SK-N-SH (cell line): ENCODE results near the gene GNAS. TPM values are rescaled to one million over a fixed set of nuclear protein-coding genes. Genes with fewer than 3 reads are reported as not detected.

Source experiments
- CTCF ChIA-PET: fragments of 300-600, 350-600 bp; formaldehyde crosslinking; extraction: SDS; loops from one replicate; lab custom pipeline; 2021; lab: Yijun Ruan, JAX
- POLR2A ChIA-PET: fragments of 350-600 bp; sonication (Branson Sonifier 250); formaldehyde crosslinking; extraction: SDS; loops from one replicate; lab custom pipeline; 2020; ENCODE audit warnings: antibody characterized with exemption, inconsistent platforms; lab: Yijun Ruan, JAX
- DNase-seq: peaks from one replicate; pipeline ENCODE4 v3.0.0; 2012
- H2AFZ ChIP-seq: fragments of 200-600 bp; sonication (generic); 2 replicates; pipeline ENCODE4 v1.8.1; 2016; ENCODE audit warnings: antibody characterized with exemption, mild to moderate bottlenecking, low read depth
- H3F3A ChIP-seq: fragments of 200-600 bp; sonication (generic); replicated peaks from 2 replicates; pipeline ENCODE3; 2016; ENCODE audit warnings: antibody characterized with exemption, mild to moderate bottlenecking; ENCODE audit not compliant: insufficient read depth
- H3K27ac ChIP-seq, 2 experiments: fragments of 200-500 bp in 1 of 2; fragments of 200-600 bp in 1 of 2; sonication (Bioruptor generic) in 1 of 2; sonication (generic), shearing (Covaris generic) in 1 of 2; 2 replicates each; pipeline versions ENCODE4 v1.5.1 to v1.6.1; 2014 to 2016; ENCODE audit warnings: low read depth in 2 of 2, inconsistent platforms in 1 of 2, low read length in 1 of 2, mild to moderate bottlenecking in 1 of 2, mixed read lengths in 1 of 2
- H3K27me3 ChIP-seq: fragments of 200-600 bp; sonication (generic), shearing (Covaris generic); 2 replicates; pipeline ENCODE4 v1.6.1; 2016; ENCODE audit warnings: mixed run types; ENCODE audit not compliant: insufficient read depth
- H3K36me3 ChIP-seq, 2 experiments: fragments of 200-500 bp in 1 of 2; fragments of 200-600 bp in 1 of 2; sonication (Bioruptor generic) in 1 of 2; sonication (generic) in 1 of 2; replicated peaks in 1 of 2; 2 replicates each; pipeline versions ENCODE3 to v1.5.1; 2014 to 2016; ENCODE audit warnings: low read length in 1 of 2, mild to moderate bottlenecking in 1 of 2; ENCODE audit not compliant: insufficient read depth in 2 of 2, control insufficient read depth in 1 of 2
- H3K4me1 ChIP-seq, 2 experiments: fragments of 200-500 bp in 1 of 2; fragments of 200-600 bp in 1 of 2; sonication (Bioruptor generic) in 1 of 2; sonication (generic), shearing (Covaris generic) in 1 of 2; 2 replicates each; pipeline versions ENCODE4 v1.5.1 to v1.6.1; 2014 to 2016; ENCODE audit warnings: low read depth in 1 of 2, low read length in 1 of 2, mixed run types in 1 of 2; ENCODE audit not compliant: insufficient read depth in 2 of 2, control insufficient read depth in 1 of 2
- H3K4me2 ChIP-seq: fragments of 200-600 bp; sonication (generic), shearing (Covaris generic); 2 replicates; pipeline ENCODE4 v1.6.1; 2017; ENCODE audit warnings: mixed run types
- H3K4me3 ChIP-seq, 2 experiments: fragments of 200-500 bp in 1 of 2; fragments of 200-600 bp in 1 of 2; sonication (Bioruptor generic) in 1 of 2; sonication (generic), shearing (Covaris generic) in 1 of 2; 2 replicates each; pipeline versions ENCODE4 v1.5.1 to v1.8.1; 2014 to 2016; ENCODE audit warnings: low read depth in 2 of 2, inconsistent platforms in 1 of 2, low read length in 1 of 2, mild to moderate bottlenecking in 1 of 2, mixed read lengths in 1 of 2, moderate library complexity in 1 of 2
- H3K79me2 ChIP-seq: fragments of 200-600 bp; sonication (generic); 2 replicates; pipeline ENCODE4 v1.8.1; 2017; ENCODE audit warnings: mild to moderate bottlenecking; ENCODE audit not compliant: insufficient read depth
- H3K9ac ChIP-seq: fragments of 200-600 bp; sonication (generic); 2 replicates; pipeline ENCODE4 v1.6.1; 2017; ENCODE audit warnings: mixed run types
- H3K9me2 ChIP-seq: fragments of 200-600 bp; sonication (generic); 2 replicates; pipeline ENCODE4 v1.6.1; 2017; ENCODE audit warnings: mixed run types
- H3K9me3 ChIP-seq: fragments of 200-600 bp; sonication (generic); 2 replicates; pipeline ENCODE4 v1.6.1; 2017; ENCODE audit warnings: mixed run types, mild to moderate bottlenecking, moderate library complexity
- H4K20me1 ChIP-seq: fragments of 200-600 bp; sonication (generic); 2 replicates; pipeline ENCODE4 v1.6.1; 2017; ENCODE audit warnings: mild to moderate bottlenecking, mixed run types; ENCODE audit not compliant: insufficient read depth
- CTCF ChIP-seq: fragments of 200-600 bp; sonication (generic); IDR thresholded peaks from 2 replicates; pipeline ENCODE4 v1.6.1; 2017; ENCODE audit warnings: antibody characterized with exemption, mild to moderate bottlenecking, moderate library complexity
- EP300 ChIP-seq, 2 experiments: IDR thresholded peaks; 2 replicates each; pipeline versions ENCODE4 v1.4.0 to v1.6.1; 2012; ENCODE audit warnings: borderline replicate concordance in 1 of 2, low read depth in 1 of 2, low read length in 1 of 2
- FOXJ3 ChIP-seq: sonication (generic); formaldehyde crosslinking; IDR thresholded peaks from 2 replicates; pipeline ENCODE4 v1.5.1; 2020; ENCODE audit warnings: mild to moderate bottlenecking, missing genetic modification reagents
- FOXM1 ChIP-seq: IDR thresholded peaks from 2 replicates; pipeline ENCODE4 v1.4.0; 2012; ENCODE audit warnings: low read depth, mild to moderate bottlenecking
- GABPA ChIP-seq: IDR thresholded peaks from 2 replicates; pipeline ENCODE4 v1.4.0; 2012; ENCODE audit warnings: low read depth, mild to moderate bottlenecking
- GATA2 ChIP-seq: sonication (generic); formaldehyde crosslinking; IDR thresholded peaks from 2 replicates; pipeline ENCODE4 v1.5.0; 2020; ENCODE audit warnings: mild to moderate bottlenecking, missing genetic modification reagents
- NFIC ChIP-seq: IDR thresholded peaks from 2 replicates; pipeline ENCODE4 v1.4.0; 2012; ENCODE audit warnings: borderline replicate concordance
- NRF1 ChIP-seq: IDR thresholded peaks from 2 replicates; pipeline ENCODE4 v1.6.1; 2012; ENCODE audit warnings: low read depth, mild to moderate bottlenecking, low read length
- POLR2AphosphoS5 ChIP-seq: IDR thresholded peaks from 2 replicates; pipeline ENCODE4 v1.6.1; 2012; ENCODE audit warnings: low read depth, low read length
- RAD21 ChIP-seq: IDR thresholded peaks from 2 replicates; pipeline ENCODE4 v1.6.1; 2012; ENCODE audit warnings: mild to moderate bottlenecking, low read length
- RCOR1 ChIP-seq: fragments of 150-350 bp; IDR thresholded peaks from 2 replicates; pipeline ENCODE4 v1.6.1; 2017; ENCODE audit warnings: antibody characterized with exemption, low read length
- REST ChIP-seq: IDR thresholded peaks from 2 replicates; pipeline ENCODE4 v1.6.1; 2012; ENCODE audit warnings: mild to moderate bottlenecking, low read depth, low read length, moderate library complexity
- RXRA ChIP-seq: IDR thresholded peaks from 2 replicates; pipeline ENCODE4 v1.4.0; 2012; ENCODE audit warnings: low read depth, mild to moderate bottlenecking, borderline replicate concordance
- SIN3A ChIP-seq: IDR thresholded peaks from 2 replicates; pipeline ENCODE4 v1.6.1; 2012; ENCODE audit warnings: low read depth, mild to moderate bottlenecking, low read length, moderate library complexity, borderline replicate concordance
- SMC3 ChIP-seq: IDR thresholded peaks from 2 replicates; pipeline ENCODE4 v1.6.1; 2012; ENCODE audit warnings: low read depth, low read length, improper control_type of control experiment
- TEAD4 ChIP-seq: IDR thresholded peaks from 2 replicates; pipeline ENCODE4 v1.4.0; 2012; ENCODE audit warnings: mild to moderate bottlenecking, borderline replicate concordance; ENCODE audit not compliant: insufficient read depth
- WGBS: methylation state at CpG from one replicate; pipeline ENCODE4 v1.1.6; 2017; ENCODE audit warnings: low lambda C conversion rate; 5-methylcytosine and 5-hydroxymethylcytosine counted together
- polyA plus RNA-seq, 3 experiments: library from polyadenylated mRNA; depleted of rRNA; stranded (reverse); fragments of >200 nt; gene quantifications; 2 replicates each; pipeline ENCODE4 v1.2.3, GENCODE V29; 2012
- TF ChIP-seq, protein P1 (sequence below): fragments of 150-350 bp; IDR thresholded peaks from 2 replicates; pipeline ENCODE4 v1.6.1; 2017; ENCODE audit warnings: antibody characterized with exemption, low read length, low read depth, borderline replicate concordance
- TF ChIP-seq, protein P2 (sequence below): IDR thresholded peaks from 2 replicates; pipeline ENCODE4; 2012
- TF ChIP-seq, protein P3 (sequence below): IDR thresholded peaks from 2 replicates; pipeline ENCODE4 v1.4.0; 2012; ENCODE audit warnings: low read depth

The GNAS gene
- polyA plus RNA-seq, 1 of the 3 experiments (the other 2 are of a cell fraction) = 1,562 TPM

DNA sequence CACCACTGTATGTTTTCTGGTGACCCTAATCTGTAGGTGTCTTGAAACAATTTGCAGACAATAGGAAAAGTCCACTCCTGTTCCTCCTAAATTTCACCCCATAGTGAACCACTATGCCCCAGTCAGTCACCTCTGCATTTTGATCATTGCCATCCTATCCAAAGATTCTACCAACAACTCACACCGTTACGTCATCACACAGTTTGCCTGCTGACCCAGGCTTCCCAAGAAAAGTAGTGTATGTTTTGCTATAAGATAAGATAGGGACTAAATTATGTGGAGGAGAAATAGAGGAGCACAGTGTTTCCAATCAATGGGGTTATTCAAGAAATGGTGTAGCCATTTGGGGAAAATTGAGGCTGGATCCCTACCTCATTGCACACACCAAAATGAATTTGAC is 58.8 kb downstream of the GNAS start (continued):
- TF ChIP-seq REST (no peak), RAD21 (no peak), FOXM1 (no peak), EP300 (IDR thresholded peaks at IDR 0.05; ENCODE audit: borderline replicate concordance in 1 of 2, low read depth in 1 of 2, low read length in 1 of 2) (no peak), RXRA (no peak), NRF1 (no peak), GABPA (no peak), SIN3A (no peak)

DNA sequence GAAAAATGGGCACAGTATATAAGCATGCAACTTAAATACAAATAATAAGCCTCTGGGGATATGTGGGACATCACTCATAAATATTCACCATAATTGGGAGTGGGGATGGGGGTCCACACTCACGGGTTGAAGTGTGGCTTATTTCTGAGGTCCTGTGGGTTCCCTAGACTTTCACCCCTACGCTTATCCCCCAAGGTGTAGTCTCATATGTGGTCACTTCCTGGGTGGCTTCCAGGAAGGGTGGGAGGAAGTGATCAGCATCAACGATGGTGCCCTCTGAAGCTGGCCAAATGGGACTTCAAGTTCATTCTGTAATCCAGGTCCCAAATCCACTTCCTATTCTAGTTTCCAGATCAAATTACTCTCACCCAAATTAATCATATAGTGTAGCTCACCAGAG is 59.5 kb downstream of the GNAS start:
- no peaks in the 10 kb centered on the region for H3K9me3 ChIP-seq
- H2AFZ ChIP-seq = no peak overlapping the region
- peaks cover 13 to 14% of the 10 kb centered on the region in 2 experiments; a peak in 3 of 4 replicates for H3K4me1 ChIP-seq
- H3K27ac ChIP-seq = no peak overlapping the region; a peak in 1 of 4 replicates
- H3K9ac ChIP-seq = no peak overlapping the region
- H3K79me2 ChIP-seq = peaks cover 16% of the 10 kb centered on the region
- peaks cover 62% of the 10 kb centered on the region for H3F3A ChIP-seq
- no peaks in the 10 kb centered on the region for H3K9me2 ChIP-seq
- CTCF ChIA-PET = interaction anchor here (0.6 kb wide), 1 partner anchor 11 kb away, joined by 3 read pairs; no protein-coding TSS in a partner anchor
- 58% methylated on average over 2 of the region's 3 CpGs for WGBS
- no peak for DNase-seq
- H3K4me2 ChIP-seq = no peak overlapping the region
- H3K27me3 ChIP-seq = no peaks in the 10 kb centered on the region
- peaks cover 46 to 55% of the 10 kb centered on the region in 2 experiments for H3K36me3 ChIP-seq
- no peak overlapping the region for H3K4me3 ChIP-seq
- peaks cover 32% of the 10 kb centered on the region for H4K20me1 ChIP-seq
- POLR2A ChIA-PET = no interaction called here
- TF ChIP-seq NFIC = no peak
- no peak for TF ChIP-seq SMC3
- TF ChIP-seq CTCF = no peak
- TF ChIP-seq, protein P1, sequence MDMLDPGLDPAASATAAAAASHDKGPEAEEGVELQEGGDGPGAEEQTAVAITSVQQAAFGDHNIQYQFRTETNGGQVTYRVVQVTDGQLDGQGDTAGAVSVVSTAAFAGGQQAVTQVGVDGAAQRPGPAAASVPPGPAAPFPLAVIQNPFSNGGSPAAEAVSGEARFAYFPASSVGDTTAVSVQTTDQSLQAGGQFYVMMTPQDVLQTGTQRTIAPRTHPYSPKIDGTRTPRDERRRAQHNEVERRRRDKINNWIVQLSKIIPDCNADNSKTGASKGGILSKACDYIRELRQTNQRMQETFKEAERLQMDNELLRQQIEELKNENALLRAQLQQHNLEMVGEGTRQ = no peak
- TF ChIP-seq FOXM1 = no peak
- TF ChIP-seq GATA2 = no peak
- no peak for TF ChIP-seq EP300 (IDR thresholded peaks at IDR 0.05; ENCODE audit: borderline replicate concordance in 1 of 2, low read depth in 1 of 2, low read length in 1 of 2)
- no peak for TF ChIP-seq FOXJ3 (CRISPR knock-in tag)
- TF ChIP-seq NRF1 = no peak
- TF ChIP-seq GABPA = no peak
- TF ChIP-seq, protein P2, sequence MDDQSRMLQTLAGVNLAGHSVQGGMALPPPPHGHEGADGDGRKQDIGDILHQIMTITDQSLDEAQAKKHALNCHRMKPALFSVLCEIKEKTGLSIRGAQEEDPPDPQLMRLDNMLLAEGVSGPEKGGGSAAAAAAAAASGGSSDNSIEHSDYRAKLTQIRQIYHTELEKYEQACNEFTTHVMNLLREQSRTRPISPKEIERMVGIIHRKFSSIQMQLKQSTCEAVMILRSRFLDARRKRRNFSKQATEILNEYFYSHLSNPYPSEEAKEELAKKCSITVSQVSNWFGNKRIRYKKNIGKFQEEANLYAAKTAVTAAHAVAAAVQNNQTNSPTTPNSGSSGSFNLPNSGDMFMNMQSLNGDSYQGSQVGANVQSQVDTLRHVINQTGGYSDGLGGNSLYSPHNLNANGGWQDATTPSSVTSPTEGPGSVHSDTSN = no peak
- TF ChIP-seq, protein P3, sequence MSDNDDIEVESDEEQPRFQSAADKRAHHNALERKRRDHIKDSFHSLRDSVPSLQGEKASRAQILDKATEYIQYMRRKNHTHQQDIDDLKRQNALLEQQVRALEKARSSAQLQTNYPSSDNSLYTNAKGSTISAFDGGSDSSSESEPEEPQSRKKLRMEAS = no peak
- TF ChIP-seq TEAD4 = no peak
- no peak for TF ChIP-seq REST
- no peak for TF ChIP-seq SIN3A
- no peak for TF ChIP-seq POLR2AphosphoS5
- TF ChIP-seq RCOR1 = no peak
